DND-41 (cell line): Measurements from ENCODE around the gene MRPL42.

Experiments used
- CTCF ChIP-seq: IDR thresholded peaks from 2 replicates; pipeline ENCODE4 v1.5.1; 2012; ENCODE audit warnings: borderline replicate concordance, low read length, moderate library complexity, mild to moderate bottlenecking; ENCODE audit not compliant: poor library complexity, severe bottlenecking; ENCODE audit errors: extremely low read depth
- EZH2 ChIP-seq: IDR thresholded peaks from 3 replicates; pipeline ENCODE4 v1.6.1; 2012; ENCODE audit warnings: borderline replicate concordance, low read depth, mild to moderate bottlenecking, moderate library complexity, low read length, inconsistent platforms; ENCODE audit not compliant: severe bottlenecking

- TF ChIP-seq CTCF (no peak), EZH2 (no peak)
These were observed 11.2 kb upstream of the MRPL42 start for GRCh38 chr12:93456077-93456476.
